WTC11 (cell line): ENCODE data around the gene SYT7. TPM values are rescaled to one million over a fixed set of nuclear protein-coding genes. Genes with fewer than 3 reads are reported as not detected.

Experiments used
- ATF1 ChIP-seq: sonication (generic); formaldehyde crosslinking; IDR thresholded peaks from 2 replicates; pipeline ENCODE4 v1.8.1; 2023; ENCODE audit warnings: mild to moderate bottlenecking, moderate library complexity, missing genetic modification reagents
- ESRRA ChIP-seq: sonication (generic); formaldehyde crosslinking; IDR thresholded peaks from 2 replicates; pipeline ENCODE4 v1.8.1; 2022; ENCODE audit warnings: mild to moderate bottlenecking, missing genetic modification reagents, borderline replicate concordance
- ETV6 ChIP-seq: sonication (generic); formaldehyde crosslinking; IDR thresholded peaks from 2 replicates; pipeline ENCODE4 v1.8.1; 2022; ENCODE audit warnings: mild to moderate bottlenecking, missing genetic modification reagents
- FOXK1 ChIP-seq: sonication (generic); formaldehyde crosslinking; IDR thresholded peaks from 2 replicates; pipeline ENCODE4 v1.8.0; 2022; ENCODE audit warnings: mild to moderate bottlenecking, moderate library complexity, missing genetic modification reagents
- GABPB1 ChIP-seq: sonication (generic); formaldehyde crosslinking; IDR thresholded peaks from 2 replicates; pipeline ENCODE4 v1.8.1; 2023; ENCODE audit warnings: mild to moderate bottlenecking, missing genetic modification reagents
- HMGA2 ChIP-seq: fragments of 250-450 bp; sonication (Bioruptor Pico); IDR thresholded peaks from 2 replicates; pipeline ENCODE4 v1.4.0; 2021; ENCODE audit warnings: mild to moderate bottlenecking, moderate library complexity
- JAZF1 ChIP-seq: fragments of 250-450 bp; sonication (Bioruptor Pico); IDR thresholded peaks from 2 replicates; pipeline ENCODE4 v1.9.0; 2021; ENCODE audit warnings: moderate library complexity, mild to moderate bottlenecking, inconsistent platforms
- JUN ChIP-seq: sonication (generic); formaldehyde crosslinking; IDR thresholded peaks from 2 replicates; pipeline ENCODE4 v1.8.0; 2023; ENCODE audit warnings: mild to moderate bottlenecking, missing genetic modification reagents
- MXD4 ChIP-seq: fragments of 250-450 bp; sonication (Bioruptor Pico); IDR thresholded peaks from 2 replicates; pipeline ENCODE4 v1.8.0; 2021; ENCODE audit warnings: mild to moderate bottlenecking, moderate library complexity, borderline replicate concordance
- NFE2L1 ChIP-seq: sonication (generic); formaldehyde crosslinking; IDR thresholded peaks from 2 replicates; pipeline ENCODE4 v1.8.1; 2023; ENCODE audit warnings: missing genetic modification reagents
- NFYB ChIP-seq: sonication (generic); formaldehyde crosslinking; conservative IDR thresholded peaks from 2 replicates; pipeline ENCODE4 v1.8.0; 2022; ENCODE audit warnings: low read depth, missing genetic modification reagents
- NR3C1 ChIP-seq: sonication (generic); formaldehyde crosslinking; conservative IDR thresholded peaks from 2 replicates; pipeline ENCODE4 v1.8.1; 2023; ENCODE audit warnings: low read depth, mild to moderate bottlenecking, missing genetic modification reagents
- OVOL2 ChIP-seq: fragments of 250-450 bp; sonication (Bioruptor Pico); IDR thresholded peaks from 2 replicates; pipeline ENCODE4 v1.9.0; 2021; ENCODE audit warnings: mild to moderate bottlenecking, borderline replicate concordance
- SP1 ChIP-seq: sonication (generic); formaldehyde crosslinking; conservative IDR thresholded peaks from 2 replicates; pipeline ENCODE4 v1.8.1; 2022; ENCODE audit warnings: missing genetic modification reagents
- TCF7 ChIP-seq: sonication (generic); formaldehyde crosslinking; IDR thresholded peaks from 2 replicates; pipeline ENCODE4 v1.8.0; 2022; ENCODE audit warnings: mild to moderate bottlenecking, low read depth, missing genetic modification reagents, moderate library complexity
- ZBTB21 ChIP-seq: sonication (generic); formaldehyde crosslinking; IDR thresholded peaks from 2 replicates; pipeline ENCODE4 v1.8.1; 2023; ENCODE audit warnings: mild to moderate bottlenecking, missing genetic modification reagents, borderline replicate concordance
- ZMAT4 ChIP-seq: fragments of 250-450 bp; sonication (Bioruptor Pico); IDR thresholded peaks from 2 replicates; pipeline ENCODE4 v1.9.0; 2021; ENCODE audit warnings: mild to moderate bottlenecking
- ZNF232 ChIP-seq: sonication (generic); formaldehyde crosslinking; IDR thresholded peaks from 2 replicates; pipeline ENCODE4 v1.8.0; 2022; ENCODE audit warnings: mild to moderate bottlenecking, missing genetic modification reagents
- ZNF281 ChIP-seq: sonication (generic); formaldehyde crosslinking; IDR thresholded peaks from 2 replicates; pipeline ENCODE4 v1.8.0; 2023; ENCODE audit warnings: mild to moderate bottlenecking, missing genetic modification reagents
- ZNF425 ChIP-seq: fragments of 250-450 bp; sonication (Bioruptor Pico); conservative IDR thresholded peaks from 2 replicates; pipeline ENCODE4 v1.9.0; 2021; ENCODE audit warnings: mild to moderate bottlenecking
- ZSCAN18 ChIP-seq: fragments of 250-450 bp; sonication (Bioruptor Pico); IDR thresholded peaks from 2 replicates; pipeline ENCODE4 v2.1.2; 2022; ENCODE audit warnings: mild to moderate bottlenecking, moderate library complexity
- total RNA-seq: library from RNA; stranded (reverse); gene quantifications from 3 replicates; pipeline ENCODE4 v1.2.3, GENCODE V29; 2021
- TF ChIP-seq, protein P1 (sequence below): sonication (generic); formaldehyde crosslinking; conservative IDR thresholded peaks from 2 replicates; pipeline ENCODE4 v1.8.1; 2023; ENCODE audit warnings: mild to moderate bottlenecking, low read depth, missing genetic modification reagents, moderate library complexity
- TF ChIP-seq, protein P2 (sequence below): sonication (generic); formaldehyde crosslinking; IDR thresholded peaks from 2 replicates; pipeline ENCODE4 v1.8.1; 2022; ENCODE audit warnings: low read depth, missing genetic modification reagents, borderline replicate concordance
- TF ChIP-seq, protein P3 (sequence below): fragments of 200-600 bp; IDR thresholded peaks from 2 replicates; pipeline ENCODE4 v1.8.0; 2022; ENCODE audit warnings: antibody characterized with exemption

The SYT7 gene
- total RNA-seq, 1 experiment from 2014 or later, result 12.5 TPM

DNA sequence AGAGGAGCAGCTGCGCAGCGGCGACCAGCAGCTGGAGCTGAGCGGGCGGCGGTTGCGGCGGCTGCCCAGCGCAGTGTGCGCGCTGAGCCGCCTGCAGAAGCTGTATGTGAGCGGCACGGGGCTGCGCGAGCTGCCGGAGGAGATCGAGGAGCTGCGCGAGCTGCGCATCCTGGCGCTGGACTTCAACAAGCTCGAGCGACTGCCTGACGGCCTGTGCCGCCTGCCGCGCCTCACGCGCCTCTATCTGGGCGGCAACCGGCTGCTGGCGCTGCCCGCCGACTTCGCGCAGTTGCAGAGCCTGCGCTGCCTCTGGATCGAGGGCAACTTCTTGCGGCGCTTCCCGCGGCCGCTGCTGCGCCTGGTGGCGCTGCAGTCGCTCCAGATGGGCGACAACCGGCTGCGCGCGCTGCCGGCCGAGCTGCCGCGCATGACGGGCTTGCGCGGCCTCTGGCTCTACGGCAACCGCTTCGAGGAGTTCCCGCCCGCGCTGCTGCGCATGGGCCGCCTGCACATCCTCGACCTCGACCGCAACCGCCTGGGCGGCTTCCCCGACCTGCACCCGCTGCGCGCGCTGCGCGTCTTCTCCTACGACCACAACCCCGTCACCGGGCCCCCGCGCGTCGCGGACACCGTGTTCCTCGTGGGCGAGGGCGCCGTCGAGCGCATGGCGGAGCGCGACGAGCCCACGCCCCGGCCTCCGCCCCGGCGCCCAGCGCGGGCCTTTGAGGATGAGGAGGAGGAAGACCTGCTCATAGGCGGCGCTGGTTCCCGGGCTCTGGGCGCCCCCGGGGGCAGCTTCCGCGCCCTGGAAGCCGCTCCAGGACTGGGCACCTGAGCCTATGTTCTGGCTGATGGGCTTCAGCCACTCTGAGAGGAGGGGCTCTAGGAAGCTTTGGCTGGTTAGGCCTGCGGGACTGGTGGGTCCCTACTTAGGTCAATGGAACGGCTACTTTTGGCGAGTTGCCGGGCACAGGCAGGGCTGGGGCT lies 71.5 kb downstream of the SYT7 start (continued):
- TF ChIP-seq JAZF1 (CRISPR knock-in tag) (no peak), TCF7 (peak; percentile 95; the same call in 1 of the 2 replicates), HMGA2 (no peak), NFE2L1 (CRISPR knock-in tag) (peak; percentile 77; the same call in 1 of the 2 replicates), FOXK1 (CRISPR knock-in tag) (peak; percentile 91), ZNF281 (CRISPR knock-in tag) (no peak; the same call in none of the 2 replicates), ZSCAN18 (no peak), ATF1 (CRISPR knock-in tag) (0 out of 2 replicates have a peak, but pooled peaks have one; percentile 85), OVOL2 (CRISPR knock-in tag) (no peak), NFYB (CRISPR knock-in tag) (peak; percentile 17; the same call in 1 of the 2 replicates), JUN (peak; percentile 91), ZNF232 (peak; percentile 74), ZBTB21 (CRISPR knock-in tag) (peak; percentile 87; the same call in 1 of the 2 replicates), ZMAT4 (CRISPR knock-in tag) (no peak), MXD4 (CRISPR knock-in tag) (no peak), GABPB1 (CRISPR knock-in tag) (0 out of 2 replicates have a peak, but pooled peaks have one; percentile 14), SP1 (peak; percentile 59; the same call in 1 of the 2 replicates), NR3C1 (CRISPR knock-in tag) (no peak; the same call in 1 of the 2 replicates), ETV6 (CRISPR knock-in tag) (peak; percentile 98), ESRRA (CRISPR knock-in tag) (peak; percentile 90; the same call in 1 of the 2 replicates), ZNF425 (CRISPR knock-in tag) (no peak)
- TF ChIP-seq, protein P1, sequence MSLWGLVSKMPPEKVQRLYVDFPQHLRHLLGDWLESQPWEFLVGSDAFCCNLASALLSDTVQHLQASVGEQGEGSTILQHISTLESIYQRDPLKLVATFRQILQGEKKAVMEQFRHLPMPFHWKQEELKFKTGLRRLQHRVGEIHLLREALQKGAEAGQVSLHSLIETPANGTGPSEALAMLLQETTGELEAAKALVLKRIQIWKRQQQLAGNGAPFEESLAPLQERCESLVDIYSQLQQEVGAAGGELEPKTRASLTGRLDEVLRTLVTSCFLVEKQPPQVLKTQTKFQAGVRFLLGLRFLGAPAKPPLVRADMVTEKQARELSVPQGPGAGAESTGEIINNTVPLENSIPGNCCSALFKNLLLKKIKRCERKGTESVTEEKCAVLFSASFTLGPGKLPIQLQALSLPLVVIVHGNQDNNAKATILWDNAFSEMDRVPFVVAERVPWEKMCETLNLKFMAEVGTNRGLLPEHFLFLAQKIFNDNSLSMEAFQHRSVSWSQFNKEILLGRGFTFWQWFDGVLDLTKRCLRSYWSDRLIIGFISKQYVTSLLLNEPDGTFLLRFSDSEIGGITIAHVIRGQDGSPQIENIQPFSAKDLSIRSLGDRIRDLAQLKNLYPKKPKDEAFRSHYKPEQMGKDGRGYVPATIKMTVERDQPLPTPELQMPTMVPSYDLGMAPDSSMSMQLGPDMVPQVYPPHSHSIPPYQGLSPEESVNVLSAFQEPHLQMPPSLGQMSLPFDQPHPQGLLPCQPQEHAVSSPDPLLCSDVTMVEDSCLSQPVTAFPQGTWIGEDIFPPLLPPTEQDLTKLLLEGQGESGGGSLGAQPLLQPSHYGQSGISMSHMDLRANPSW (CRISPR knock-in tag), result peak; percentile 21; the same call in 1 of the 2 replicates
- TF ChIP-seq, protein P2, sequence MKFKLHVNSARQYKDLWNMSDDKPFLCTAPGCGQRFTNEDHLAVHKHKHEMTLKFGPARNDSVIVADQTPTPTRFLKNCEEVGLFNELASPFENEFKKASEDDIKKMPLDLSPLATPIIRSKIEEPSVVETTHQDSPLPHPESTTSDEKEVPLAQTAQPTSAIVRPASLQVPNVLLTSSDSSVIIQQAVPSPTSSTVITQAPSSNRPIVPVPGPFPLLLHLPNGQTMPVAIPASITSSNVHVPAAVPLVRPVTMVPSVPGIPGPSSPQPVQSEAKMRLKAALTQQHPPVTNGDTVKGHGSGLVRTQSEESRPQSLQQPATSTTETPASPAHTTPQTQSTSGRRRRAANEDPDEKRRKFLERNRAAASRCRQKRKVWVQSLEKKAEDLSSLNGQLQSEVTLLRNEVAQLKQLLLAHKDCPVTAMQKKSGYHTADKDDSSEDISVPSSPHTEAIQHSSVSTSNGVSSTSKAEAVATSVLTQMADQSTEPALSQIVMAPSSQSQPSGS (CRISPR knock-in tag), result peak; percentile 67; the same call in 1 of the 2 replicates
- TF ChIP-seq, protein P3, sequence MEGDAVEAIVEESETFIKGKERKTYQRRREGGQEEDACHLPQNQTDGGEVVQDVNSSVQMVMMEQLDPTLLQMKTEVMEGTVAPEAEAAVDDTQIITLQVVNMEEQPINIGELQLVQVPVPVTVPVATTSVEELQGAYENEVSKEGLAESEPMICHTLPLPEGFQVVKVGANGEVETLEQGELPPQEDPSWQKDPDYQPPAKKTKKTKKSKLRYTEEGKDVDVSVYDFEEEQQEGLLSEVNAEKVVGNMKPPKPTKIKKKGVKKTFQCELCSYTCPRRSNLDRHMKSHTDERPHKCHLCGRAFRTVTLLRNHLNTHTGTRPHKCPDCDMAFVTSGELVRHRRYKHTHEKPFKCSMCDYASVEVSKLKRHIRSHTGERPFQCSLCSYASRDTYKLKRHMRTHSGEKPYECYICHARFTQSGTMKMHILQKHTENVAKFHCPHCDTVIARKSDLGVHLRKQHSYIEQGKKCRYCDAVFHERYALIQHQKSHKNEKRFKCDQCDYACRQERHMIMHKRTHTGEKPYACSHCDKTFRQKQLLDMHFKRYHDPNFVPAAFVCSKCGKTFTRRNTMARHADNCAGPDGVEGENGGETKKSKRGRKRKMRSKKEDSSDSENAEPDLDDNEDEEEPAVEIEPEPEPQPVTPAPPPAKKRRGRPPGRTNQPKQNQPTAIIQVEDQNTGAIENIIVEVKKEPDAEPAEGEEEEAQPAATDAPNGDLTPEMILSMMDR, result no peak
